Aorta (tissue), 5 donors: ENCODE measurements around the gene HACD1. TPM values are rescaled to one million over a fixed set of nuclear protein-coding genes. Genes with fewer than 3 reads are reported as not detected.

ENCODE experiments used
- ATAC-seq: fragments of 200-7000 bp; cut with Tn5 transposase; one replicate; pipeline ENCODE4 v1.9.1; 2022; ENCODE audit warnings: moderate library complexity; ENCODE audit not compliant: low FRiP score
- DNase-seq, 2 donors: peaks; one replicate each; pipeline ENCODE4 v3.0.0-alpha.2; 2020
- H3K27ac ChIP-seq, 2 donors: one replicate each; pipeline ENCODE4 v1.5.1; 2013; ENCODE audit warnings: low read length in 2 of 2, mild to moderate bottlenecking in 2 of 2, moderate library complexity in 2 of 2, control low read depth in 1 of 2, inconsistent platforms in 1 of 2, low read depth in 1 of 2
- H3K27me3 ChIP-seq, 2 donors: one replicate each; pipeline ENCODE4 v1.6.1; 2013; ENCODE audit warnings: control low read depth in 1 of 2, low read length in 1 of 2, mild to moderate bottlenecking in 1 of 2, moderate library complexity in 1 of 2; ENCODE audit not compliant: insufficient read depth in 2 of 2, control insufficient read depth in 1 of 2
- H3K36me3 ChIP-seq, 2 donors: one replicate each; pipeline ENCODE4 v1.6.1; 2013; ENCODE audit warnings: control low read depth in 1 of 2, low read length in 1 of 2, mild to moderate bottlenecking in 1 of 2; ENCODE audit not compliant: insufficient read depth in 2 of 2, control insufficient read depth in 1 of 2
- H3K4me1 ChIP-seq, 2 donors: one replicate each; pipeline ENCODE4 v1.6.1; 2013; ENCODE audit warnings: low read length in 2 of 2, control low read depth in 1 of 2, mild to moderate bottlenecking in 1 of 2, moderate library complexity in 1 of 2; ENCODE audit not compliant: insufficient read depth in 2 of 2, control insufficient read depth in 1 of 2
- H3K4me3 ChIP-seq, 2 donors: one replicate each; pipeline ENCODE4 v1.5.1; 2013; ENCODE audit warnings: low read length in 2 of 2, control low read depth in 1 of 2, mild to moderate bottlenecking in 1 of 2
- H3K9me3 ChIP-seq: one replicate; pipeline ENCODE4 v1.6.1; 2013; ENCODE audit warnings: mild to moderate bottlenecking, low read length; ENCODE audit not compliant: control insufficient read depth
- WGBS, 2 donors: extraction: QIAGEN DNeasy Blood & Tissue Kit; methylation state at CpG; one replicate each; pipeline ENCODE4 v1.1.7; 2013; 5-methylcytosine and 5-hydroxymethylcytosine counted together
- intact Hi-C, 2 donors: fragments of 100-400 bp; cut with DNase I; formaldehyde crosslinking; loops; one replicate each; pipeline versions ENCODE4 v1.14.2 to v1.15.0; 2022
- polyA plus RNA-seq, 2 donors: library from polyadenylated mRNA; stranded (reverse); fragments of 200-250 nt; gene quantifications; one replicate each; pipeline ENCODE4 v1.2.3, GENCODE V29; 2013
- total RNA-seq, 2 donors: library from RNA; stranded (reverse); fragmentation: NEBNext Ultra II Directional; extraction: Animal tissue kit (Norgen Biotek cat#: 25700); gene quantifications; one replicate each; pipeline ENCODE4 v1.2.1, GENCODE V29; 2021
- donor health status: healthy with polysubstance abuse.
- donor health status: Bipolar disorder and iron deficiency.
- donor health status: DM: no; HTN: no; CAD: no.
- donor health status: DM: no; HTN: no; CAD: no.
- donor health status: DM: yes; HTN: yes; CAD: no.

Gene HACD1
- total and polyA plus RNA-seq, 4 donors = 38.6 to 103 (median 45.9) TPM

GRCh38 chr10:17585016-17585415 is 32.2 kb downstream of the HACD1 start:
- 68 to 70% methylated on average over 8 of the region's 8 CpGs for WGBS, 2 donors
- ATAC-seq = no peak

GRCh38 chr10:17580885-17581284 is 36.3 kb downstream of the HACD1 start:
- no peak overlapping the region for H3K27ac ChIP-seq
- ATAC-seq (no peak), DNase-seq (no peak)
- intact Hi-C loops = no loop called here
- H3K4me3 ChIP-seq = no peak overlapping the region
- WGBS, 2 donors = 16 to 24% methylated on average over 3 of the region's 3 CpGs
- H3K4me1 ChIP-seq = no peaks in the 10 kb centered on the region
- H3K27me3 ChIP-seq = no peaks in the 10 kb centered on the region
- no peaks in the 10 kb centered on the region for H3K36me3 ChIP-seq
- H3K9me3 ChIP-seq = no peaks in the 10 kb centered on the region

More at GRCh38 chr10:17585016-17585415, 32.2 kb downstream of the HACD1 start:
- Histone ChIP-seq H3K27me3 (no peaks in the 10 kb centered on the region), H3K27ac (no peak overlapping the region), H3K9me3 (no peaks in the 10 kb centered on the region), H3K4me1 (no peaks in the 10 kb centered on the region), H3K4me3 (no peak overlapping the region), H3K36me3 (no peaks in the 10 kb centered on the region)
- intact Hi-C loops = no loop called here
- DNase-seq = no peak

GRCh38 chr10:17578603-17579002 is 38.6 kb downstream of the HACD1 start:
- DNase-seq = no peak
- Histone ChIP-seq H3K4me3 (no peak overlapping the region), H3K27ac (no peak overlapping the region), H3K27me3 (no peaks in the 10 kb centered on the region), H3K36me3 (no peaks in the 10 kb centered on the region), H3K4me1 (no peaks in the 10 kb centered on the region), H3K9me3 (no peaks in the 10 kb centered on the region)
- WGBS, 2 donors = 72 to 76% methylated on average over 2 of the region's 2 CpGs
- no peak for ATAC-seq
- intact Hi-C loops = no loop called here

DNA sequence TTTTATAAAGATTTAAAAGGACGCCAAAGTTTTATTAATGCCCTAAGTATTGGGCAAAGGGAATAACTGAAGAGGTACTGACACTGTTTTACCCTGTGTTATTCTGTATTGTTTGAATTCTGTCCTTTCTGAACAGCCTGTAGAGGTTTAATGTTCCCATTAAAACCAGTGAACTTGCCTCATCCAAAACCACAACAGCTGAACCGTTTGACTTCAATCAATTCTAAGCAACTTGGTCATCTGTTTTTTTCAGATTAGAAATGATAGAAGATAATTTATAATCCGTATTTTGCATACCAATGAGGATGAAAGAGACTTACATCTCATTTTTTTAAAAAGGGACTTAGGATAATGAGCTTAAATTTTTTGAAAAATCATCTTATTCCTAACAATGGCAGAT is 40.4 kb downstream of the HACD1 start:
- Histone ChIP-seq H3K9me3 (no peaks in the 10 kb centered on the region), H3K4me1 (no peaks in the 10 kb centered on the region), H3K4me3 (no peak overlapping the region), H3K36me3 (no peaks in the 10 kb centered on the region), H3K27ac (no peak overlapping the region), H3K27me3 (no peaks in the 10 kb centered on the region)
- 70 to 78% methylated on average over 3 of the region's 3 CpGs for WGBS, 2 donors
- ATAC-seq = no peak
- DNase-seq = no peak
- intact Hi-C loops = no loop called here

DNA sequence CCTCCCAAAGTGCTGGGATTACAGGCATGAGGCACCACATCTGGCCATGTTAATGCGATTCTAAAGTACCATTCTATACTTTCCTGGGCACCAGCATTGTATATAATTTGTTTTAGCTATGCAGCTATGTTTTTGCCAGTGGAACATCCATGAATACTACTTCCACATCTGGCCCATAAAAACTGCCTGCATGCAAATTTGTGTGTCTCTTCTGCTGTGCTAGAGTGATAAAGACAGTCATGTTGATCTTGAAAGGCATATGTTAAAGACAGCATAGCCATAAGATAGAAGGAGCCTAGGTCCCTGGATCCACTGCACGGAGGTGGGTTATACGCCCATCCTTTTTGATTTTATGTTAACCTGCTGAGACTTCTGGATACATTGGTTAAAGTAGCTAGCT is 52.3 kb downstream of the HACD1 start:
- Histone ChIP-seq H3K4me1 (no peaks in the 10 kb centered on the region), H3K36me3 (no peaks in the 10 kb centered on the region), H3K4me3 (no peak overlapping the region), H3K27me3 (no peaks in the 10 kb centered on the region), H3K27ac (no peak overlapping the region), H3K9me3 (no peaks in the 10 kb centered on the region)
- WGBS, 2 donors = 93 to 94% methylated on average over 3 of the region's 3 CpGs
- no peak for ATAC-seq
- intact Hi-C loops = no loop called here
- no peak for DNase-seq

DNA sequence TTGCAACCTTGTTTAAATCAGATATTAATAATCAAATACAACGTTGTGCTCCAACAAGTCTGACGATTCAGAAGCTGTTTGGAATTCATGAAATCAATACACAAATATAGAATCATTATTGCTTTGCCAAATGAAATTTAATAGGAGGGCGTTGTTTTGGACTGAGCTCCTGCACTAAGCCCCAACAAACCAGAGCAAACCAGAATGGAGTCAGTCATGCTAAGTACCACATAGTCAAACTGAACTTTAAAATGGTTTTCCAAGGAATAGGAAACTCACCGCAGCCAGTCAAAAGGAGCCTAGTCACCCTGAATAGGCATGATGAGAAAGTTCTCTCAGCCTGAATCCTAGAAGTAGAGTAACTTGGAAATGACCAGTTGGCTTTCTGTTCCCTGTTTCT is 53.7 kb downstream of the HACD1 start:
- no peaks in the 10 kb centered on the region for H3K27me3 ChIP-seq
- H3K4me1 ChIP-seq = no peaks in the 10 kb centered on the region
- ATAC-seq (no peak), DNase-seq (no peak)
- no peaks in the 10 kb centered on the region for H3K36me3 ChIP-seq
- intact Hi-C loops = no loop called here
- H3K27ac ChIP-seq = no peak overlapping the region
- 77 to 81% methylated on average over 4 of the region's 4 CpGs for WGBS, 2 donors
- H3K4me3 ChIP-seq = no peak overlapping the region
- H3K9me3 ChIP-seq = no peaks in the 10 kb centered on the region

DNA sequence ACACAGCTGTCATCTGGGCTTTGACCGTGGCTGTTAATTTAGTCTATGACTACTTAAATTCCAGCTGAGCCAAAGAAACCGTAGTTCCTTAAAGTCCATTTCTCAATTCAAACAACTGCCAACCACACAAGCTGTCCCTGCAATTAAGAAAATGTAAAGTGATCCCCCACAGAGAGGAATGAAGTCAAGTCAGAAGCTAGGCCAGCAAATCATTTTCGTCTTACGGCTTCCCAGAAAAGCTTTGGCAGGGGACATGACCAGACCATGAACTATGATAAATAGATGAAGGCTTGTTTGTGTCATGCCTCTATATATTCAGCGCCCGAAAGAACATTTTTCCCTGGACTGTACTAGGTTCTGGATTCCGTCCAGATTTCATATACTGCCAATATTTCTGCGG is 54.6 kb downstream of the HACD1 start:
- DNase-seq (no peak), ATAC-seq (no peak)
- Histone ChIP-seq H3K27me3 (no peaks in the 10 kb centered on the region), H3K4me3 (no peak overlapping the region), H3K27ac (no peak overlapping the region), H3K36me3 (no peaks in the 10 kb centered on the region), H3K9me3 (no peaks in the 10 kb centered on the region), H3K4me1 (no peaks in the 10 kb centered on the region)
- 18 to 20% methylated on average over 8 of the region's 8 CpGs for WGBS, 2 donors
- intact Hi-C loops = no loop called here

- WGBS, 2 donors = 80 to 81% methylated on average over 2 of the region's 2 CpGs
- Histone ChIP-seq H3K4me1 (no peaks in the 10 kb centered on the region), H3K36me3 (no peaks in the 10 kb centered on the region), H3K27ac (no peak overlapping the region), H3K4me3 (no peak overlapping the region), H3K9me3 (no peaks in the 10 kb centered on the region), H3K27me3 (no peaks in the 10 kb centered on the region)
- intact Hi-C loops = no loop called here
- ATAC-seq (no peak), DNase-seq (no peak)
Measured at GRCh38 chr10:17561111-17561510, 56.1 kb downstream of the HACD1 start.

GRCh38 chr10:17557459-17557858 is 59.7 kb downstream of the HACD1 start:
- H3K4me1 ChIP-seq = no peaks in the 10 kb centered on the region
- H3K36me3 ChIP-seq = no peaks in the 10 kb centered on the region
- no peaks in the 10 kb centered on the region for H3K9me3 ChIP-seq
- DNase-seq = no peak
- H3K27ac ChIP-seq = no peak overlapping the region
- H3K27me3 ChIP-seq = no peaks in the 10 kb centered on the region
- intact Hi-C loops = no loop called here
- WGBS, 2 donors = 60 to 81% methylated on average over 3 of the region's 3 CpGs
- no peak overlapping the region for H3K4me3 ChIP-seq
- ATAC-seq = no peak
